SU-DHL-6 (cell line): ENCODE results near the gene DCLK3.

Experiments
- H2AFZ ChIP-seq: fragments of 200-600 bp; sonication (generic); 2 replicates; pipeline ENCODE4 v1.6.1; 2014; ENCODE audit warnings: low read depth, mild to moderate bottlenecking, moderate library complexity, mixed read lengths, antibody characterized with exemption, low read length; ENCODE audit not compliant: severe bottlenecking
- H3F3A ChIP-seq: fragments of 200-600 bp; shearing (Covaris generic); 2 replicates; pipeline ENCODE4 v1.6.0; 2016; ENCODE audit warnings: antibody characterized with exemption, mild to moderate bottlenecking; ENCODE audit not compliant: insufficient read depth
- H3K27ac ChIP-seq: fragments of 200-600 bp; sonication (generic); 2 replicates; pipeline ENCODE4 v1.5.1; 2016; ENCODE audit warnings: low read depth, mild to moderate bottlenecking, low read length, moderate library complexity, mixed read lengths
- H3K27me3 ChIP-seq: fragments of 200-600 bp; sonication (generic), shearing (Covaris generic); 2 replicates; pipeline ENCODE4 v1.6.0; 2014; ENCODE audit warnings: mild to moderate bottlenecking, low read length
- H3K36me3 ChIP-seq: fragments of 200-600 bp; sonication (generic); 2 replicates; pipeline ENCODE4 v1.6.1; 2014; ENCODE audit warnings: mild to moderate bottlenecking, low read length, mixed read lengths
- H3K4me2 ChIP-seq: fragments of 300-600, 200-600 bp; shearing (Covaris generic), sonication (generic); 2 replicates; pipeline ENCODE4 v1.6.0; 2014; ENCODE audit warnings: low read length, low read depth, mild to moderate bottlenecking; ENCODE audit not compliant: poor library complexity, severe bottlenecking
- H3K4me3 ChIP-seq: fragments of 200-600 bp; sonication (generic); 2 replicates; pipeline ENCODE4 v1.5.1; 2014; ENCODE audit warnings: antibody characterized with exemption, low read length, mild to moderate bottlenecking, mixed read lengths; ENCODE audit not compliant: insufficient read depth, poor library complexity, severe bottlenecking
- H3K79me2 ChIP-seq: fragments of 200-600 bp; sonication (generic); 2 replicates; pipeline ENCODE4 v1.6.1; 2014; ENCODE audit warnings: mild to moderate bottlenecking, low read length, moderate library complexity; ENCODE audit not compliant: insufficient read depth
- H3K9ac ChIP-seq: fragments of 200-600 bp; sonication (generic); 2 replicates; pipeline ENCODE4 v1.7.0; 2014; ENCODE audit warnings: mild to moderate bottlenecking, low read length
- H3K9me2 ChIP-seq: fragments of 200-600 bp; sonication (generic); replicated peaks from 2 replicates; pipeline ENCODE4 v1.6.1; 2014; ENCODE audit warnings: low read length; ENCODE audit not compliant: insufficient read depth
- H3K9me3 ChIP-seq: fragments of 200-600 bp; sonication (generic); 2 replicates; pipeline ENCODE4 v1.6.1; 2014; ENCODE audit warnings: low read length, mixed read lengths; ENCODE audit not compliant: insufficient read depth
- H4K20me1 ChIP-seq: fragments of 200-600 bp; sonication (generic); 2 replicates; pipeline ENCODE4 v1.6.1; 2014; ENCODE audit warnings: low read depth, mild to moderate bottlenecking, antibody characterized with exemption, low read length, moderate library complexity, mixed read lengths
- EZH2phosphoT487 ChIP-seq: fragments of 200-600 bp; sonication (generic), shearing (Covaris generic); conservative IDR thresholded peaks from 2 replicates; pipeline ENCODE4 v1.6.1; 2018; ENCODE audit warnings: mild to moderate bottlenecking, antibody characterized with exemption, low read length, moderate library complexity, mixed read lengths
- TF ChIP-seq, protein P1 (sequence below): fragments of 200-600 bp; sonication (generic); IDR thresholded peaks from one replicate; pipeline ENCODE4 v1.5.1; 2017; ENCODE audit warnings: antibody characterized with exemption, mild to moderate bottlenecking, low read length, moderate library complexity; ENCODE audit not compliant: insufficient read depth, poor library complexity, severe bottlenecking

DCLK3 gene

DNA sequence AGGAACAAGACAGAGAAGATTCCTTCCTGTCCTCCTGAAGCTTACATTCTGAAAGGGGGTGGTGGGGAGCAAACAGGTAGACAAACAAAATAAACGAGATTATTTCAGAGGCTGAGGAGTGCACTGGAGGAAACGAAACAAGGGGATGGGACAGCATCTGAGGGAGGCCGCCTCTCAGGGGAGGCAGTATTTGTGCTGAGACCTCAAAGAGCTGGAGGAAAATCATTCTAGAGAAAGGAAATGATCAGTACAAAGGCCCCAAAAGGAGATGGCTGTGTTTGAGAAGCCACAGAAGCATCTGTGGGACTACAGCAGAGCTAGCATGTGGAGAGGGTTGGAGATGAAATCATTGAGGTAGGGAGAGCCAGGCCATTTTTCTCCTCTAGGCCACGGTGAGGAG, 55.1 kb downstream of the DCLK3 start:
- H3K9me3 ChIP-seq = no peaks in the 10 kb centered on the region
- no peak for TF ChIP-seq EZH2phosphoT487
- TF ChIP-seq, protein P1, sequence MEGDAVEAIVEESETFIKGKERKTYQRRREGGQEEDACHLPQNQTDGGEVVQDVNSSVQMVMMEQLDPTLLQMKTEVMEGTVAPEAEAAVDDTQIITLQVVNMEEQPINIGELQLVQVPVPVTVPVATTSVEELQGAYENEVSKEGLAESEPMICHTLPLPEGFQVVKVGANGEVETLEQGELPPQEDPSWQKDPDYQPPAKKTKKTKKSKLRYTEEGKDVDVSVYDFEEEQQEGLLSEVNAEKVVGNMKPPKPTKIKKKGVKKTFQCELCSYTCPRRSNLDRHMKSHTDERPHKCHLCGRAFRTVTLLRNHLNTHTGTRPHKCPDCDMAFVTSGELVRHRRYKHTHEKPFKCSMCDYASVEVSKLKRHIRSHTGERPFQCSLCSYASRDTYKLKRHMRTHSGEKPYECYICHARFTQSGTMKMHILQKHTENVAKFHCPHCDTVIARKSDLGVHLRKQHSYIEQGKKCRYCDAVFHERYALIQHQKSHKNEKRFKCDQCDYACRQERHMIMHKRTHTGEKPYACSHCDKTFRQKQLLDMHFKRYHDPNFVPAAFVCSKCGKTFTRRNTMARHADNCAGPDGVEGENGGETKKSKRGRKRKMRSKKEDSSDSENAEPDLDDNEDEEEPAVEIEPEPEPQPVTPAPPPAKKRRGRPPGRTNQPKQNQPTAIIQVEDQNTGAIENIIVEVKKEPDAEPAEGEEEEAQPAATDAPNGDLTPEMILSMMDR = no peak
- H3K79me2 ChIP-seq = no peaks in the 10 kb centered on the region
- H3K9ac ChIP-seq = no peak overlapping the region
- H3F3A ChIP-seq = no peaks in the 10 kb centered on the region
- no peaks in the 10 kb centered on the region for H3K27me3 ChIP-seq
- H3K27ac ChIP-seq = no peak overlapping the region
- H2AFZ ChIP-seq = no peak overlapping the region
- no peaks in the 10 kb centered on the region for H4K20me1 ChIP-seq
- no peak overlapping the region for H3K4me2 ChIP-seq
- no peak overlapping the region for H3K4me3 ChIP-seq
- H3K9me2 ChIP-seq = no peaks in the 10 kb centered on the region
- H3K36me3 ChIP-seq = no peaks in the 10 kb centered on the region

DNA sequence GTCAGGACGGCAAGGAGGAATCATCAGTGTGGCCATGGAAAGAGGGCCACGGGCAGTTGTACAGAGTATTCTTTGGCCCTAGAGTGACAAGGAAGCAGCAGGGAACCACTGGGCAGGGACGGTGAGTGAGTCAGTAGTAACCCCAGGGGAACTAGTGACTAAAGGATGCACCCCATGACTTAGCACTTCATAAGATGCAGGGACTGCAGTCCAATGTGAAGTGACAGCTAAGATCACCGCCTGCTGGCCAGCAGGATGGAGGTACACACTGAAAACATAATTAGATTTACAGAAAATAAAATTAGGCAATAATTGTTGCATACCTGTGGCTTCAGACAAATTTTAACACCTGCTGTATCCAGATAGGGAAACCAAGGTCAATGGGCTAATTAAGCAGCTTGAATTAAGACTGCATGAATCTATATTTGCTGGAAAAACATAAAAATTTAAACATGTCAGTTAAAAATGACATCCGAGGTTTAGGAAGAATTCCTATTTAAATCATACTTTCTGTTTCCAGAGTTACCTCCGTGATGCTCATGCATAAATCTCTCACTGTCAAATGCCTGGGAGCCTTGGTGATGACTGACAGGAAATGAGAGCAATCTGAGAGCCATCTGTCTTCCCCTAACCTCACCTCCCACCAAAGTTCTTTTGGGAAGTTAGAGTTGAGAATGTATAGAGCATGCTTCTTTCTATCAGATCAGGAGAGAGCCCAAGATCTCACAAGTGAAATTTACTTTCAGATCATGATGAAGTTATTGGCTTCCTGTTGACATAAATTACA, 56.5 kb downstream of the DCLK3 start:
- Histone ChIP-seq H3K9ac (no peak overlapping the region), H3F3A (no peaks in the 10 kb centered on the region), H3K9me3 (no peaks in the 10 kb centered on the region), H3K9me2 (no peaks in the 10 kb centered on the region), H4K20me1 (no peaks in the 10 kb centered on the region), H3K79me2 (no peaks in the 10 kb centered on the region), H3K4me2 (no peak overlapping the region), H3K27me3 (no peaks in the 10 kb centered on the region), H2AFZ (no peak overlapping the region), H3K4me3 (no peak overlapping the region), H3K36me3 (no peaks in the 10 kb centered on the region), H3K27ac (no peak overlapping the region)
- TF ChIP-seq, protein P1 = no peak
- TF ChIP-seq EZH2phosphoT487 = no peak

DNA sequence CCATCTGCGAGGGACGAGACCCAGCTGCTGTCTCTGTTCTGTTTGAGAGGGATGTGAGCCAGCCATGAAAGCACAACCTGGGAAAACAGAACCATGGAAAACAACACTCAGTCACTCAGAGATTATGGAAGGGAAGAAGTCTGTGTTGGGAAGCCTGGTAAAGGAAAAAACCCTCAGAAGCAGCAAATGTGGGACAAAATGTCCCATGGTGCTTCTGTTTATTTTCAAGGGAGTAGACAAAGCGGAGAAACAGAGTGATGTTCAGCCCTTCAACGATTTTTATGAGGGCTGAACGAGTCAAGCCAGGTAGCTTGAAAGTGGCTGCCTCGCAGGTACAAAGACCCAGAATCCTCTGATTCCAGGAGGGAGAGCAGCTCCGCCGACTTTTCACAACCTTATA, 59.3 kb downstream of the DCLK3 start:
- no peak overlapping the region for H3K9ac ChIP-seq
- no peak overlapping the region for H3K27ac ChIP-seq
- H3K9me2 ChIP-seq = no peaks in the 10 kb centered on the region
- no peaks in the 10 kb centered on the region for H3F3A ChIP-seq
- H3K9me3 ChIP-seq = no peaks in the 10 kb centered on the region
- H3K36me3 ChIP-seq = no peaks in the 10 kb centered on the region
- no peak overlapping the region for H3K4me2 ChIP-seq
- no peak overlapping the region for H3K4me3 ChIP-seq
- TF ChIP-seq, protein P1 = no peak
- no peak for TF ChIP-seq EZH2phosphoT487
- H4K20me1 ChIP-seq = no peaks in the 10 kb centered on the region
- no peaks in the 10 kb centered on the region for H3K27me3 ChIP-seq
- no peaks in the 10 kb centered on the region for H3K79me2 ChIP-seq
- H2AFZ ChIP-seq = no peak overlapping the region
